GM19023 (cell line): ENCODE measurements around the gene CNPPD1.
A peak's percentile ranks its signal among the peaks of the same experiment; 100 is the strongest.
"Not testable (repeated sequence)": the region's sequence is repeated elsewhere in the genome, so short reads cannot be mapped to it uniquely, and the experiment has no call there.

Experiments
- ATAC-seq: cut with Tn5 transposase; IDR thresholded peaks from one replicate; pipeline ENCODE4 v1.9.1; 2021; ENCODE audit warnings: mild to moderate bottlenecking, moderate library complexity; ENCODE audit not compliant: unreplicated experiment

The CNPPD1 gene

DNA sequence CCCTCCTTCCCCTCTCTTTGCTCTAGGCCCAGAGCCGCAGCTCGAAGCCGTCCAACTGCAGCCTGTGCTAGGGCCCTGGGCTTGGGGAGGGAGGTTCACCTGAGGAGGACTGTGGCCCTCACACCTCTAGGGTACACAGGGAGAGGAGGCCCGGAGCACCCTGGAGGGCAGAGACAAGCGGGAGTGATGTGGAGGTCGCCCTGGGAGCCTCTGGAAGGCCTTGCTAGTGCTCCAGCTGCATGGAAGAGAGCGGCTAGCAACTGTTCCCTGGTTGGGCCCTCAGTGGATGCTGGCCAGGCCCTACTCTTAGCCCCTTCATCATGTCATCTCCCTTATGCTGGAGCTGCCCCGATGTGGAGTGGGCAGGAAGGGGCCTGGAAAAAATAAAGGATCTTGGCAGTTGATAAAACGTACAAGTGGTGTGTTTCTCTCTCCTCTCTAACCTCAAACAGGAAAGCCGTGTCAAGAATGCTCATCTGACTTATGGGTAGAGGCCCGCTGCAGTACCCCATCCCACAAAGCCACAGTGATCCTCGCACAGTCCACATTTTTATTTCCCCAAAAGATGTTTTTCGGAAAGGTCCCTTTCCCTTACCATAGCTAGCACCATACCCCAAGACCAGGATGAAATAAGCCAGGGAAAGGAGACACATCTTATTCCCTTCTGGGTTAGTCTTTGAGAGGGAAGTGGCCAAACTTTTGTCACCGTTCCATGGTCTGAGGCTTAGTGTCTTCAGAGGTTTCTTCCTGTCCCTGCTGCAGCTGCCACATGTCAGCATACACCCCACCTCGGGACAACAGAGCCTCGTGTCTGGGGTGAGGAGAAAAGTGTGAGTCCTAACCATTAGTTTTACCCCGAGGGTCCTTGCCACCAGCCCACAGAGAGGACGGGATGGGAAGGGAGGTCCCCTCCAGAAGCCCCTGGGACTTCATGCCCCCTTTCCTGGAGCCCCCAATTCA, 32.8 kb upstream of the CNPPD1 start:
- ATAC-seq: no peak

DNA sequence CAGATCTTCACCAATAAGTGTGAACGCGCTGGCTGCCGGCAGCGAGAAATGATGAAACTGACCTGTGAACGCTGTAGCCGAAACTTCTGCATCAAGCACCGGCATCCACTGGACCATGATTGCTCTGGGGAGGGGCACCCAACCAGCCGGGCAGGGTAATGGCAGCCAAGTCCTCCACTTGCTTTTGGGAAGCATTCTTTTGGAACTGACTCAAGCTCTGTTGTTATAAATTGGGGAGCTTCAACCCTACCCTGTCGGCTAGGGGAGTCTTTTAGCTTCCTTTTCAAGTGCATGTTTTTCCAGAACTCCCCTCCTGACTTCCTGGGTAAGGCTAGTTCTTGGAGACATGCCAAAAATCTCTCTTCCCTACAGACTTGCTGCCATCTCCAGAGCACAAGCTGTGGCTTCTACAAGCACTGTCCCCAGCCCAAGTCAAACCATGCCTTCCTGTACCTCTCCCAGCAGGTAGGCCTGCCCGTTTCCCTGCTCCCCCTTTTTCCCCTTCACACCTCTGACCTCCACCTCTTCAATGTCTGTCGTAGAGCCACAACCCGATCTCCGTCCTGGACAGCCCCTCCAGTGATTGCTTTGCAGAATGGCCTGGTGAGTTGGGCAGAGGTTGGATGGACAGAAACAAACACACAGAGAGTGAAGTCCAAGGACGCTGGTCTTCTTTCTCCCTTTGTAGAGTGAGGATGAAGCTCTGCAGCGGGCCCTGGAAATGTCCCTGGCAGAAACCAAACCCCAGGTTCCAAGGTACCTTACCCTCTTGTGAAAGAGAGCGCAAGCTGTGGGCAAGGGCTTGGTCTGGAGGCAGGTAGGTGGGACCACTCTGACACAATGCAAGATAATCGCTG, 31.4 kb upstream of the CNPPD1 start:
- no peak for ATAC-seq

DNA sequence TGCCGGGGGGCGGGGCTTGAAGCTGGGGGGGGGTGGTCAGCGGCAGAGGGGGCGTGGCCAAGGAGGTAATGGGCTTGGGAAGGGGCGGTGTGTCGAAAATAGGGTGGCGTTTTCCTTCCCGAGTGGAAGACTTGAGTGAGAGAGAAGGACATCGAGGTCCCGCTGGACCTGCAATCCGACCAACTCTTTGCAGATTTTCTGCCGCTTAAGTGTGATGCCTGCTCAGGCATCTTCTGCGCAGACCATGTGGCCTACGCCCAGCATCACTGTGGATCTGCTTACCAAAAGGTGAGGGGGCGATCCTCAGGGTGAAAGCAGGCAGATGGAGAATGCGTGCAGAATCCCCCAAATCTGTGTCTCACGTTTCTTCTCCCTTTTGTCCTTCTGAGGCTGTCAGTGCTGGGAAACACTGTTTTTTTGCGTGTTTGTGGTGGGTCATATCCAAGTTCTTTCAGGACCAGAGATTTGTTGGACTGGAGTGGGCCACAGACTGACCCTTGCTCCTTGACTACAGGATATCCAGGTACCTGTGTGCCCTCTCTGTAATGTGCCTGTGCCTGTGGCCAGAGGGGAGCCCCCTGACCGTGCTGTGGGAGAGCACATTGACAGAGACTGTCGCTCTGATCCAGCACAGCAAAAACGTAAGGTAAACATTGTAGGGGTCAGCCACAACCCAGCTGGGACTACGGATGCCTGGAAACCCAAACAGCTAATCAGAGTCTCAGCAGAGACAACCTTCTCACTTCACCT, 30.6 kb upstream of the CNPPD1 start:
- no peak for ATAC-seq

DNA sequence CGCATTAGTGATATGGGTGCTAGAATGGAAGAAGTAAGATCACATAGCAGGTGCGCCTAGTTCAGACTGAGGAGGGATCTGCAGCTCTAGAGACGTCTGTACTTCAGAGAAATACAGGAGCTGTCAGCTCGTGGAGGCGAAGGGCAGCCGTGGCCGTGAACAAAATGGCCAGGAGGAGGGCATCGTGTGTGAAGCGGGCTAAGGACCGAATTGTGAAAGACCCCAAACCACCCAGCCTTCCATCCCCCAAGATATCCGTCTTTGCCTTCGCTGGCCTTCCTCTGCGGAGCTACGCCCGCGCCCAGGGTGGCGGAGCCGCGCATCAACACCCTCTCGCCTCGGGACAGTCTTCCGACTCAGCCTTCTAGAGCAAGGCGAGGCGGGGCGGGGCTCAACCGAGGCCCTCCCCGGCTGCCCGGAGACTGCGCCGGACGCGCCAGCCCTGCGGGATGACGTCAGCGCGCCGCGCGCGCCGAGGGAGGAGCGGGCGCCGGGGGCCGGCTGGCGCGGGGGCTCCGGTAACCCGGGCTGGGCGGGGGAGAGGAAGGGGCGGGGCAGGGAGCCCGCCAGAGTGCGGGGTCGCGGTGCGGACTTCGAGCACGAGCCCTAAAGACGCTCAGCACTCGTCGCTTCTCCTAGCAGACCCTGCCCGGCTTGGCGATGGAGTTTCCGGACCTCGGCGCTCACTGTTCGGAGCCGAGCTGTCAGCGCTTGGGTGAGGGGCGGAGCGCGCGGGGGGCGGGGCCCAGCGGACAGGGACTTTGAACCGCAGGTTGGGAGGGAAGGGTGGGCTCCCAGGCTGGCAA, 29.8 kb upstream of the CNPPD1 start, which contains the start of gene ZFAND2B:
TSS of gene ZFAND2B (plus strand) at position 455 of the 806 bp plus-strand sequence. CDS start at position 661, 206 bp downstream.
- ATAC-seq: peak; percentile 97

DNA sequence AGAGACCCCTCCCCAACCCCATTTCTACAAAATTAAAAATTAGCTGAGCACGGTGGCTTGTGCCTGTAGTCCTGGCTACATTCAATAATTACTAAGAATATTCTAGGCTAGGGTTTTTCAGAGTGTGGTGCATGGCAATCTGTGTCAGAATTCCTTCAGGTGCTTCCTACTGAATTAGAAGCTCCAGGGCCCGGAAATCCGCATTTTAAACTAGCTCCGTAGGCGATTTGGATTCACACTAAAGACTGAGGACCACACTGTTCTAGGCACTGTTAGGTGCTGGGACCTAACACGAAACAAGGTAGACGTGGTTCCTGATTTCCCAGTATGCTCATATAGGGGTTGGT, 29.2 kb upstream of the CNPPD1 start:
- no peak for ATAC-seq

DNA sequence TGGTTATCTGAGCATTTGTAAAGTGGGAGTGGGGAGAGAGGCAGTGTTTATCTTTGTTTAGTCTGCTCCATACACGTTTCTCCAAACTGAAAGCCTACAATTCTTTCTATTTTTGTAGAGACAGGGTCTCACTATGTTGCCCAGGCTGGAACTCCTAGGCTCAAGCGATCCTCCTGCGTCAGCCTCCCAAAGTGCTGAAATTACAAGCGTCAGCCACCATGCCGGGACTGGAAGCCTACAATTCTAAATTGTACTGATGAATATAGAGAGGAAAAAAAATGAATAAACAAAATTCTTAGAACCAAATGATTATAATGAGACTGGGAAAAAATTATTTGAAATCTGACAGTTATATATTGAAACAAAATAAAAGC, 28.4 kb upstream of the CNPPD1 start:
- no peak for ATAC-seq

DNA sequence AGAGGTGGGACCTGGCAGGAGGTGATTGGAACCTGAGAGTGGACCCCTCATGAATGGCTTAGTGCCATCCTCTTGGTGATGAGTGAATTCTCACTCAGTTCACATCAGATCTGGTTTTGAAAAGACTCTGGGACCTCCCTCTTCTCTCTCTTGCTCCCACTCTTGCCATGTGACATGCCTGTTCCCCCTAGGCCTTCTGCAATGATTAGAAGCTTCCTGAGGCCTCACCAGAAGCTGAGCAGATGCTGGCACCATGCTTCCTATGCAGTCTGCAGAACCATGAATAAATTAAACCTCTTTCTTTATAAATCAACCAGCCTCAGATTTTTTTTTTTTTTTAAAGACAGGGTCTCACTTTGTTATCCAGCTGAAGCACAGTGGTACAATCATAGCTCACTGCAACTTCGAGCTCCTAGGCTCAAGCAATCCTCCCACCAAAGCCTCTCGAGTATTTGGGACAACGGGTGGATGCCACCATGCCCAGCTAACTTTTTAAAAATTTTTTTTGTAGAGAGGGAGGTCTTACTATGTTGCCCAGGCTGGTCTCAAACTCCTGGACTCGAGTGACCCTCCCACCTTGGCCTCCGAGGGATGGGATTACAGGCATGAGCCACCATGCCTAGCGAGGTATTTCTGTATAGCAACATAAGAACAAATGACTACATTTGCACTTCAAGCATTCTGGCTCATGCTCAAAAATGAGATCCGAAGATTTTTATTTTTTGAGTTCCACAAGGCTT, 27.9 kb upstream of the CNPPD1 start:
- ATAC-seq: no peak

DNA sequence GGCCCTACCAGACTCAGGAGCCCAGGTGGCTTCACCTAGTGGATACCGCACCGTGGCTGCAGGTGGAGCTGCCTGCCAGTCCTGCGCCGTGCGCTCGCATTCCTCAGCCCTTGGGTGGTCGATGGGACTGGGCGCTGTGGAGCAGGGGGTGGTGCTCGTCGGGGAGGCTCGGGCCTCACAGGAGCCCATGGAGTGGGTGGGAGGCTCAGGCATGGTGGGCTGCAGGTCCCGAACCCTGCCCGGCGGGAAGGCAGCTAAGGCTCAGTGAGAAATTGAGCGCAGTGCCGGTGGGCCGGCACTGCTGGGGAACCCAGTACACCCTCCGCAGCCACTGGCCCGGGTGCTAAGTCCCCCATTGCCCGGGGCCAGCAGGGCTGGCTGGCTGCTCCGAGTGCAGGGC, 24.6 kb upstream of the CNPPD1 start:
- ATAC-seq: not testable (repeated sequence)

DNA sequence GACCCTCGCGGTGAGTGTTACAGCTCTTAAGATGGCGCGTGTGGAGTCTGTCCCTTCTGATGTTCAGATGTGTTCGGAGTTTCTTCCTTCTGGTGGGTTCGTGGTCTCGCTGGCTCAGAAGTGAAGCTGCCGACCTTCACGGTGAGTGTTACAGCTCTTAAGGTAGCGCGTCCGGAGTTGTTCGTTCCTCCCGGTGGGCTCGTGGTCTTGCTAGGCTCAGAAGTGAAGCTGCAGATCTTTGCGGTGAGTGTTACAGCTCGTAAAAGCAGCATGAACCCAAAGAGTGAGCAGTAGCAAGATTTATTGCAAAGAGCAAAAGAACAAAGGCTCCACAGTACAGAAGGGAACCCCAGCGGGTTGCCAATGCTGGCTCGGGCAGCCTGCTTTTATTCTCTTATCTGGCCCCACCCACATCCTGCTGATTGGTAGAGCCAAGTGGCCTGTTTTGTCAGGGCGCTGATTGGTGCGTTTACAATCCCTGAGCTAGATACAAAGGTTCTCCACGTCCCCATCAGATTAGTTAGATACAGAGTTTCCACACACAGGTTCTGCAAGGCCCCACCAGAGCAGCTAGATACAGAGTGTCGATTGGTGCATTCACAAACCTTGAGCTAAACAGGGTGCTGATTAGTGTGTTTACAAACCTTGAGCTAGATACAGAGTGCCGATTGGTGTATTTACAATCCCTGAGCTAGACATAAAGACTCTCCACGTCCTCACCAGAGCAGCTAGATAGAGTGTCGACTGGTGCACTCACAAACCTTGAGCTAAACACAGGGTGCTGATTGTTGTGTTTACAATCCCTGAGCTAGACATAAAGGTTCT, 24.0 kb upstream of the CNPPD1 start:
- ATAC-seq: not testable (repeated sequence)

DNA sequence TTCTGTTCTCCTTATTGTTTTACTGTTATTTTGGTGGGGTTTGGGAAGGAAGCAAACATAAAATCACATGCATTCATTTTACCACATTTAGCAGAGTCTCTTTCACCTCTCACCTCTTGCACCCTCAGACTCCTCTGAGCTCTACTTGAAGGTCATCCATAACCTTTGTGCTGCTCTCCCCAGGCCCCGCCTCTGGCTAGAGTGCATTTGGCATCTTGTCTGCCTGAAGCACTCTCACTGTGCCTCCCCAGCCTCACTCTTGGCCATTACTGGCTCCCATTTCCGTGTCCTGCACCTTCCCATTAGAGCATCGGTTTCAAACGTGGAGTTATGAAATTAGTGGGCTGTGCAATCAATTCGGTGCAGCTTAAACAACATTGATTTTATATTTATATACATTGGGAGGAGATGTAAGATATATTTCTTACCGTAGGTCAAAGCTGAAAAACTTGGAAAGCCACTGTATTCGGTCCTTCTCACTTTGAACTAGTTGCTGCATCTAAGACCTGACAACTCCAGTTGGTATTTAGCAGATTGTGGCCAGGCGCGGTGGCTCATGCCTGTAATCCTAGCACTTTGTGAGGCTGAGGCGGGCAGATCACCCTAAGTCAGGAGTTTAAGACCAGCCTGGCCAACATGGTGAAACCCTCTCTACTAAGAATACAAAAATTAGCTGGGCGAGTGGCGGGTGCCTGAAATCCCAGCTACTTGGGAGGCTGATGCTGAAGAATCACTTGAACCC, 22.9 kb upstream of the CNPPD1 start:
- ATAC-seq: no peak

DNA sequence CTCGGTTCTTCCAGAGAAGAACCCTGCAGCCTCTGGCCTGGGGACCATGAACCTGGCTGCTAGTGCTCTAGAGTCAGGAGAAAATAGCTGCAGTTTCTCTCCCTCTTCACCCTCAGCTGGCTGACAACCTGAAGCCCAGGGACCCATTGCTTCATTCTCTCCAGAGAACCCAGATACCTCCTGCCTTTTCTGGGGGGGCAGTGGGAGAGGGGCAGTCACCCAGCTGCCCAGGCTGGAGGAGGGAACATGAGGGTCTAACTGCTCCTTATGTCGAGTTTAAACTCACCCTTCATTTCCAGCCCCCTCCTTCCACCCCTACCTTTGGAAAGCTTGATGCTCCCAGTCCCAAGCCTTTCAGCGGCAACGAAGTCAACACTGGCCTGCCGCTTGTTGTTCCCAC, 22.2 kb upstream of the CNPPD1 start:
- no peak for ATAC-seq

DNA sequence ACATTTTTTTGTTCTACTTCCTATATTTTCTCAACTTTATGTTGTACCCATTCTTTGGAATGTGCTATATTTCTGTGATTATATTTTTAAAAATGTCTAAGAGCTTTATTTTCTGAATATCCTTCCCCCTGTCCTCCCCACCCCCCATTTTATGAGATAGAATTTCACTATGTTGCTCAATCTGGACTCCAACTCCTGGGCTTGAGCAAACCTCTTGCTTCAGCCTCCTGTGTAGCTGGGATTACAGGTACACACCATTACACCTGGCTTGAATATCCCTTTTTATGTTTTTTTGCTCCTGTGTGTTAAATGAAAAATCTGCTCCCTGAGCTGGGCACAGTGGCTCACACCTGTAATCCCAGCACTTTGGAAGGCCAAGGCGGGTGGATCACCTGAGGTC, 20.7 kb upstream of the CNPPD1 start:
- no peak for ATAC-seq

DNA sequence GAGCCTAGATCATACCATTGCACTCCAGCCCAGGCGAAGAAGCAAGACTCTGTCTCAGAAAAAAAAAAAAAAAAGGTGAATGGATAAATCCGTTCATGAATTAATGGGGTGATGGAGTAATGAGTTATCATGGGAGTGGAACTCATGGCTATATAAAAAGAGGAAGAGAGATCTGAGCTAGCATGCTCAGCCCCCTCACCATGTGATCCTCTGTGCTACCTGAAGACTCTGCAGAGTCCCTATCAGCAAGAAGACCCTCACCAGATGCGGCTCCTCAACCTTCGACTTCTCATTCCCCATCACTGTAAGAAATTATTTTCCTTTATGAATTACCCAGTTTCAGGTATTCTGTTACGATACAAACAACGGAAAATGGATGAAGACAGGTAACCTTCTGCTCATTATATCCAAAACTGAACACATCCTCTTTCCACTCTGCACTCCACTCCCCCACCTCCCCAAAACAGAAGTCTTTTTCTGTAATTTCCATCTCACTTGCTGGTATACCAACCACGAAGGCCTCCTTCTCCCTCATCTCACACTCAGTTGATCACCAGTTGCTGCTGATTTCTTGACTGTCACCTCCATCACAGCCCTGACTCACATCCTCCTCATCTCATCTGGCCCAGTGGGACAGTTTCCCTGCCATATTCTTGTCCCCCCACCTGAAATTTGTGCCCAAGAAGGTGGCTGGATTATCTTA, 10.2 kb upstream of the CNPPD1 start:
- ATAC-seq: no peak

DNA sequence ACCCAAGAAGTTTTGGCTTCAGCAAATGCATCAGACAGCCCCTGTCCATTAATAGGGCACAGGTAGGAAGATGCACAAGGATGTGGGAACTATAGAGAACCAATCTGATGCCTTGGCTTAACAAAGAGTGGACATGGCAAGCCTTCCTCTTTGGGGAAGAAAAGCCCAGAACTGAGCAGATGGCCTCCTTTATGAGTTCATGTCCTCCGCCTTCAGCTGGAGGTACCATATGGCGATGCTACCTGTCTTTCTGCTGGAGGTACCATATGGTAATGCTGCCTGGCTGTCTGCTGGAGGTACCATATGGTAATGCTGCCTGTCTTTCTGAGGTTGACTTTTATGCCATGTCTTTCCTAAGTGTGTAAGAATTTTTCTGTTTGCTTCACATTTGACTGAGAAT, 7.4 kb upstream of the CNPPD1 start:
- ATAC-seq: no peak

DNA sequence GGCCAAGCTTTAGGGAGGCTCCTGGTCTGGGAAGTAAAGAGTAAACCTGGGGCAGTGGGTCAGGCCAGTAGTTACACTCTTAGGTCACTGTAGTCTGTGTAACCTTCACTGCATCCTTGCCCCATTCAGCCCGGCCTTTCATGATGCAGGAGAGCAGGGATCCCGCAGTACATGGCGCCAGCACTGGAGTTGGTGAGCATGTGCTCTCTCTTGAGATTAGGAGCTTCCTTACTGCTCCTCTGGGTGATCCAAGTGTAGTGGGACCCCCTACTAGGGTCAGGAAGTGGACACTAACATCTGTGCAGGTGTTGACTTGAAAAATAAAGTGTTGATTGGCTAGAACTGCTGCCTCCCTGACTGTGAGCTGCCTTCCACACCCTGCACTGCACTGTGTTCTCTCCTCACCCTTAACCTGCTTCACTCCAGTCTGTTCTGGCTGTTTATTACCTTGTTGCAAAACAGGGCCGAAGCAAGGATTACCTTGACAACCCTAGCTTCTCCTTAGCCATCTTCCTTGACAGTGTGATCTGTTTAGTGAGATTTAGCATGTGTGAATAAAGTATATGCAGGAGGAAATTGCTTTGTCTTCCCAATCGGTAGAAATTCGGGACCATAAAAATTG, 6.5 kb upstream of the CNPPD1 start:
- ATAC-seq: no peak

DNA sequence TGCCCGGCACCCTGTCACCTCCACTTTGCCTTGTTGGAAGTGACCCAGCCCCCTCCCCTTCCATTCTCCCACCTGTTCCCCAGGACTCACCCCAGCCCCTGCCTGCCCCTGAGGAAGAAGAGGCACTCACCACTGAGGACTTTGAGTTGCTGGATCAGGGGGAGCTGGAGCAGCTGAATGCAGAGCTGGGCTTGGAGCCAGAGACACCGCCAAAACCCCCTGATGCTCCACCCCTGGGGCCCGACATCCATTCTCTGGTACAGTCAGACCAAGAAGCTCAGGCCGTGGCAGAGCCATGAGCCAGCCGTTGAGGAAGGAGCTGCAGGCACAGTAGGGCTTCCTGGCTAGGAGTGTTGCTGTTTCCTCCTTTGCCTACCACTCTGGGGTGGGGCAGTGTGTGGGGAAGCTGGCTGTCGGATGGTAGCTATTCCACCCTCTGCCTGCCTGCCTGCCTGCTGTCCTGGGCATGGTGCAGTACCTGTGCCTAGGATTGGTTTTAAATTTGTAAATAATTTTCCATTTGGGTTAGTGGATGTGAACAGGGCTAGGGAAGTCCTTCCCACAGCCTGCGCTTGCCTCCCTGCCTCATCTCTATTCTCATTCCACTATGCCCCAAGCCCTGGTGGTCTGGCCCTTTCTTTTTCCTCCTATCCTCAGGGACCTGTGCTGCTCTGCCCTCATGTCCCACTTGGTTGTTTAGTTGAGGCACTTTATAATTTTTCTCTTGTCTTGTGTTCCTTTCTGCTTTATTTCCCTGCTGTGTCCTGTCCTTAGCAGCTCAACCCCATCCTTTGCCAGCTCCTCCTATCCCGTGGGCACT, 5.8 kb upstream of the CNPPD1 start:
- ATAC-seq: no peak
